HS-27A (cell line): ENCODE results near the gene CIB2.
"Not testable (repeated sequence)": the region's sequence is repeated elsewhere in the genome, so short reads cannot be mapped to it uniquely, and the experiment has no call there.

Experiments
- DNase-seq: peaks from one replicate; pipeline ENCODE4 v3.0.0-alpha.2; 2012; ENCODE audit warnings: low read depth, missing footprints

Gene CIB2

DNA sequence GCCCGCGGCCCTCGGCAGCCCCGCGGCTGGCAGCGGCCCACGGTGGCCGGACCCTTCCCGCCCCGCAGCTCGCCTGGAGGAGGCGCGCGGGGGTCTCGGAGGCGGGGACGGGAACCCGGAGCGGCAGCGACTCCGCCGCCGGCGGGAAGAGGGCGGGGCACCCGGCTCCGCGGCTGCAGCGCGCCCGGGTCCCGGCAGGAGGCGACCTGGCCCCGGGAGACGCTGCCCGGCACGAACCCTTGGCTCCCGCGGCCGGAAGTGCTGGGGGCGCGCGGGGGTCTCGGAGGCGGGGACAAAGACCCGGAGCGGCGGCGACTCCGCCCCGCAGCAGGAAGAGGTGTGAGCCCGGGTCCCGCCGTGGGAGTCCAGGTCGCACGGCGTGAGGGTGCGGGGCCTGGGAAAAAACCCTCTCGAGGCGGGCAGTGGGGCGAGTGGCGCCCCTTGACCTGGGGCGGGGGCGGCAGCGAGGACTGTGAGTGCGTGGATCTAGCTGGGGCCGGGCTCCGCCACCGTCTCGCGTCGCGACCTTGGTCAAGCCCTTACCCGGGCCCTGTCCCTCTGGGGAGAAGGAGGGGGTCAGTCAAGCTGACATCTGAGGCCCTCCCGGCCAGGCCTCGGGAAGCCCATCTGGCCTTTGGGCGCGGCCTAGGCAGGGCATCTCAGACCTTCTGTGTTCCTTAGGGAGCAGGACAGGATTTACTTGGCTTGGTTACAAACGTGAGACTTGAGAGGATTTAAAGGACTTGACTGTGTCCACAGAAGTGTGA is at the start of gene CIB2:
Gene CIB2 (minus strand): TSS at position 151 of the 767 bp plus-strand sequence. CDS start 230 bp downstream, outside the sequence.
- DNase-seq, result no peak

DNA sequence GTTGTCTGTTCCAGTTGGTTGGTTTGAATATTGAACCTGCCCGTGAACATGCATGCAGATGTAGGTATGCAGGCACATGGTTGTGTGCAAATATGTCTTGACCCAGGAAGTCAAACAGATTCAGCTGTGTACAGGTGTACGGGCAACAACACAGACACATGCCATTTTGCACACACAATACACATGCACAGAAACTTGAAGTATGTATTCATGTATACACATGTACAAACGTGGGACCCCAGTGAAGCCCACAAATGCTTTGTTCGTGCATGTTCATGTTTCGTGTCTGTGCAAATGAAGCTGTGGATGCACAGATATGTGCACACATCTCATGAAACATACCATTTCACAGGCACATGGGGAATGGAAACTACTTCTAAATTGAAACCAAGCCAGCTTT is 48.7 kb upstream of the CIB2 start:
- no peak for DNase-seq

DNA sequence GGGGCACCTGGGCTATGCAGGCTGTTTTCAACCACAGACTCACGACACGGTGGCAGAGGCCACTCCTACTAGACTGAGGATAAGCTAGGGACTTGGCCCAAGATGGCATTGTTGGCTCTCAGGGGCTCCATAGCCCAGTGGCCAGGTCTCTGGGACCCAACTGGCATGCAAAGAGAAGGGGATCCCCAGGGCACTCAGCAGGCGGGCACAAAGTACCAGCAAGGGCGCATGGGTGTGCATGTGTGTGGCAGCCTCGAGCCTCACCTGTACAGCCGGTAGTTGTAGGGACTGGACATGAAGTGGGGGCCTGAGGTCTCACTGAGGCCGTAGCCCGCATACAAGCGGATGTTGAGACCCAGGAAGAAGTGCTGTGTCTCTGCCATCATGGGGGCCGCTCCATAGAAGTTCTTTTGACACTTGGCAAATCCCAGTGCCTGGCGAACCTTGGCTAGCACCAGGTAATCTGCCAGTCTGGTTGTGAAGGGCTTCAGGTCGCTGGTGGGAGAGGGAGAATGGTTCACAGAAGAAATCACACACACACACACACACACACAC is 48.1 kb upstream of the CIB2 start:
- DNase-seq, result no peak

DNA sequence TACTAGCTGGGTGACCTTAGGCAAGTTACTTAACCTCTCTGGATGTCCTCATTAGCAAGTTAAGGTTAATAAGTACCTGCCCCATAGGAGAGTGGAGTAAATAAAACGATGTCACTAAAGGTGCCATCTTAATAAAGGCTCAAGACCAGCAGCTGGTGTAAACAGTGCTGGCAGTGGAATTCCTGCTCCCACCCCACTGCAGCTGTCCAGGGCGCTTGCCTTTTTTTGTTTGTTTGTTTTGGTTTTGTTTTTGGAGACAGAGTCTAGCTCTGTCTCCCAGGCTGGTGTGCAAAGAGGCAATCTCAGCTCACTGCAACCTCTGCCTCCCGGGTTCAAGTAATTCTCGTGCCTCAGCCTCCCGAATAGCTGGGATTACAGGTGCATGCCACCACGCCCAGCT is 46.8 kb upstream of the CIB2 start:
- DNase-seq, result no peak

DNA sequence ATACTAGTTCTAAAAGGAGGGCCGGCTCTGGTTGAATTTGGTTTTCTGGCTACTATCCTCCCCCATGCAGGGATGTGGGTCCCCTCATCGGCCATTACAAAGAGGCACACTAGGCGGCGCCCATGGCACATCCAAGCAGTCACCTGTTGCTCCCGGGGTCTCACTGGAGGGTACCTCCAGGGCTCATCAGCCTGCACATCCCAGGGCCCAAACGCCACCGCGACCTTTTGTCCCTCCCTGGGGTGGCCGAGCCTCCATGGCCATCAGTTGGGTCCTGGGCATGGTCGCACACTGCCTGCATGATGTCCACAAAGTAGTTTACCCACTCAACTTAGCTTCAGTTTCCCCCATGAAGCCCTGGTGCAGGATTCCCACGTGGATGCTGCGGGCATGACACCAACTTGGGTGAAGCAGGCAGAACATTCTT is 46.2 kb upstream of the CIB2 start:
- no peak for DNase-seq

DNA sequence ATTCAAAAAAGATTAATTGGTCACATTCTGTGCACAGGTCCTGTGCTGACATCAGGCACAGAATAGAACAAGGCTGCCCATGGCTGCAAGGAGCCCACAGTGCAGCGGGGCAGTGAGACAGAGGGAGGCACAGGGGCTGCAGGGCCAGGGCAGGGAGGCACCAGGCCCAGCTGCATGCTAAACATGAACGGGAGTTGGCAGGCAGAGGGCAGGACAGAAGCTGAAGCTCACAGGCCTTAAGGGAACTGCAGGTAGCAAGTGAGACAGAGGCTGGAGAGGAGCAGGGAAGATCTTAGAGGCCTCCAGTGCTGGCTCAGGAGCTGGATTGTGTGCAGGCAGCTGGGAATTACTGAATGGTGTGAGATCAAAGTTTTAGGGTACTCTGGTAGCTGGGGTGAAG is 44.1 kb upstream of the CIB2 start:
- no peak for DNase-seq

DNA sequence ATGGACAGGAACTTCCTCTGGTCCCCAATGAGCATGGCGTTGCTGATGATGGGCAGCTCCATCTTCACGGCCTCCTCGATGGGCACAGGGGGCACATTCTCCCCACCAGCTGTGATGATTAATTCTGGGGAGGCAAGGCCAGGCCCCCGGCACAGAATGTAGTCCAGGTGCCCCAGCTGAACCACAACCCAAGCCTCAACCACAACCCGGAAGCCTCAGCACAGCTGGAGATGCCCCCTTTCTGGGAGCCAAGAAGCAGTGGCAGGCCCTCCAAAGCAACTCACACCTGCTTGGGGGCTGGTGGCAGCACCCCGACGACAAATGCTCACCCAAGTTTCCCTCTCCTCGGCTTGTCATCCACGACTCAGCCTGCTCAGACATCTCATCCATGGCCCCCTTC is 43.2 kb upstream of the CIB2 start:
- no peak for DNase-seq

DNA sequence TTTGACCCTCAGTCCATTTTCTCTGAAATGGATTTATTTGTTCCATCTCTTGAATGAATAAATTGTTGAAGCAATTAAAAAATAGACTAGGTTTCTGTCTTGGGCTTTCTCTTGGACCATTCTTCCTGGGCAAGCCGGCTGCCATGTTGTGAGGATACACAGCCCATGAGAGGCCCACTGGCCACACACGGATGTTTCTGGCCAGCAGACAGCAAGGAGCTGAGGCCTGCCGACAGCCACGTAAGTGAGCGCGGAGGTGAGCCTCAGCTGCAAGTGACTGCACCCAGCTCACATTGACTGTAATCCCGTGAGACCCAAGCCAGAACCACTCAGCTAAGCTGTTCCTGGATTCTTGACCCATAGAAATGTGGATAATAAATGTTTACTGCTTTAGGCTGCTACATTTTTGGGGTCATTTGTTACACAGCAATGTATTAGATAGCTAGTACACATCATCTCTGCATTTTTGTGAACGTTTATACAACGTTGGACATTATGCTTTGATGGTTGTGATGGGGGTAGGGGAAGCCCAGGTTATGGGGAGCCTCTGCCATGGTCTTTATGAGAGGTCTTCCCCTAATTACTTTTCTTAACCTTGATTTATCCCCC is 40.7 kb upstream of the CIB2 start:
- DNase-seq, result no peak

DNA sequence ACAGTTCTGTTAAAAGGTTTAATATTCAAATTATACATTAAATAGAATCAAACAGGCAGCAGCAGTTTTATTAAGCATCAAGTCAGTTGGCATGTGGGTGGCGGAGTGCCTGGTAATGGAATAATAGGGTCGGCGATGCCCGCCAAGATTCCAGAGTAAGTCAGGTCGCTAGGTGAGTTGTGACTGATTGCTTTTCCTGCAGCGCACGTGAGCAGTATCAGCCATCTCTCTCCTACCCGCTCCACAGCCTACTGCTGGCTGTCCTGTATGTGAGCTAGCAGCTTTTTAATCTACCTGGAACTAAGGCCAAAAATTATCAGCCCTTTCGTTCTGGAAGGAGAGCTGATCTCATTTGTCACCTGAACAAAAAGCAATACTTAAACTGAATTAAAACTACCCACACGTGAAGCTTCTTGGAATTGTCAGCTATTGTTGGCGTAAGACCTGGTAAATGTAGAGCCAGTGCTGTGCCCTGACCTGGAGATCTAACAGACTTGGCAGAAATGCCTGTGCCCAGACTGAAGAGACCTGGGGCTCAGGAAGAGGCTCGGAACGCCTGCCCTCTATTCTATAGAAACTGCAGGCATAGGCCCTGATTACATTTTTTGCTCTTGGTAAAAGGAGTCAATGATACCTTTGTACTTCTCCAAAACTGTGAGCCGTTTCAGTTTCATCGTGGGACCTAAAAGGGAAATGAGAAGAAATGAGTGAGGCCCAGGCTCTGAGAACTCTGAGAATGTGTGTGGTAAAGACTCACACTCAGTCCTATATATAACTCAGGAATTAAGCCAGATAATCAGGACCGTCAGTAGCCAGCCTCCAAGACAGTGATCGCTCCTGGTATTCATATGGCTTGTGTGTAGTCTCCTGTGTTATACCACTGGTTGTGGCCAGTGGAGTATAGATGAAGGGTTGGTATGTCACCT is 39.9 kb upstream of the CIB2 start:
- no peak for DNase-seq

DNA sequence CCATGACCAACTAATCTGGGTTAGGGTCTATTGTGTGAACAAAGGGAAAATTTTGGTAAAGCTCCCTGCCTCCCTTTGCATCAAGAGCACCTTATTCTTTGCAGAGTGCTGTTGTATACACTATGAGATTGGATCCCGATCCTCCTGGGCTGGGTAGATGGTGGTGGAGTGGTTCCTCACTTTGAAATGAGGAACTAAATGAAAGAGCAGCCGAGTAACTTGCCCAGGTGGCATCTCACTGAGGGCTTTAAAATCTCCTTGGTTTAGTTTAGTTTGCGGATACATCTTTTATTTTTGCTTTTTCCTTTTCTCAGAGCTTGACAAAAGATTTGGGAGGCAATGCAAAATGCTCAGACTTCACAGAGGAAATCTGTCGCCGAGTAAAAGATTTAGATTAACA is 37.4 kb upstream of the CIB2 start:
- DNase-seq, result no peak

DNA sequence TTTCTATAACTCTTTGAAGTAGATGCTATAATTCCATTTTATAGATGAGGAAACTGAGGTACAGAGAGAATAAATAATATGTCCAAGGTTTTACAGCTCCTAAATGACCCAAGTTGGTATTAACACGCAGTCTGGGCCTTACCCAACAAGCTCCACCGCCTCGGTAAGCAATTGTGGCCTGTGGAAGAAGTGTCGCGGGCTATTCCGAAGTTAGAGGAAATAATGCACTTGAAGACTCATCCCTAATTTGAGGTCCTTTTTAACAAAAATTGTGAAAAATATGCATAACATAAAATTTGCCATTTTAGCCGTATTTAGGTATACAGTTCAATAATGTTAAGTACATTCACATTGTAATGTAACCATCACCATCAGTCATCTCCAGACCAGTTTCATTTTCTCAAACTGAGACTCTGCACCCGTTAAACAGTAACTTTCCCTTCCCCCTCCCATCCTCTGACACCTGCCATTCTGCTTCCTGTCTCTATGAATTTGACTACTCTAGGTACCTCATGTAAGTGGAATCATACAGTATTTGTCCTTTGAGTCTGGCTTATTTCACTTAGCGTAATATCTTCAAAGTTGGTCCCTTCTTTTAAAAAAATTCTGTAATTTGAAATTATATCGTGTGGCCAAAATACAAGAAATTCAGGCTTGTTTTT is 36.1 kb upstream of the CIB2 start:
- no peak for DNase-seq

DNA sequence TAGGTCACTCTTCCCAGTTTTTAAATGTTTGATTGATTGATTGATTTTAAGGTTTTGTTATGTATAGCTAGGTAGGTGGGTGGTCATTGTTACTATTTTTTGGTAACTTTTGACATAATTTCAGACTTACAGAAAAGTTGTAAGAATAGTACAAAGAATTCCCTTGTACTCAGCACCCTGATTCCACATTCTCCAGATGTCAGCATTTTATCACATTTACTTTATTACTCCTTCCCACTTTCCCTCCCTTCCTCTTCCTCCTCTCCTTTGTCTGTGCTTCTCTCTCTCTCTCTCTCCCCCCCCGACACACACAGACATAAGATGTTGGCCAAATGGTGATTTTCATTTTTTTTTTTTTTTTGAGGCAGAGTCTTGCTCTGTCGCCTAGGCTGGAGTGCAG is 32.8 kb upstream of the CIB2 start:
- no peak for DNase-seq

DNA sequence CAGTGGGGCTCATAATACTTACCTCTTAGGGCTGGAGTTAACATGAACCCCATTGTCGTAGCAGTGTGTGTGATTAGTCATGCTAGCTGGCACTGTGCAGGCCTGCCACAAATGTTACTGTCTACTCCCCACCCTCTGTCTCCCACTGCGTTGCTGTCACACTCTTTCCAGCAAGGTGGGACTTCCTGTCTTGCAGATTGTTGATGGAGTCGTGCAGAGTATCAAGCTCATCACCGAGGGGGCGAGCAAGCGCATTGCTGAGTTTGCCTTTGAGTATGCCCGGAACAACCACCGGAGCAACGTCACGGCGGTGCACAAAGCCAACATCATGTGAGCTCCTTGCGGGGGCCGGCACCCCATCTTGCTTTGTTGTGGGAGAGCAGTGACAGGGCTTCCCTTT is 30.8 kb upstream of the CIB2 start:
- DNase-seq, result no peak

DNA sequence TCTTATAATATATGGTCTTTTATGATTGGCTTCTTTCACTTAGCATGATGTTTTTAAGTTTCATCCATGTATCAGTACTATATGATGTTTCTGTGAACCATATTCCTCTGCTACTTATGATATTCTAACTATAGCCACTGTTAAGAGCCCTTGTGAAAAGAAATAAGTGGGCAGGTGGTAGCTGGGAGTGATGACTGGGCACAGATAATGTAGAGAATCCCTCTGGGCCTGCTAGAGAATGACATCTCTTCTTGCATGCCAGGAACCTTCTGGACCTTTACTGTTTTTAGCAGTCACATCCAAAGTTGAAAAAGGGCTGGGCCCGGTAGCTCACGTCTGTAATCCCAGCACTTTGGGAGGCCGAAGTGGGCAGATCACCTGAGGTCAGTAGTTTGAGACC is 28.1 kb upstream of the CIB2 start:
- DNase-seq, result no peak

DNA sequence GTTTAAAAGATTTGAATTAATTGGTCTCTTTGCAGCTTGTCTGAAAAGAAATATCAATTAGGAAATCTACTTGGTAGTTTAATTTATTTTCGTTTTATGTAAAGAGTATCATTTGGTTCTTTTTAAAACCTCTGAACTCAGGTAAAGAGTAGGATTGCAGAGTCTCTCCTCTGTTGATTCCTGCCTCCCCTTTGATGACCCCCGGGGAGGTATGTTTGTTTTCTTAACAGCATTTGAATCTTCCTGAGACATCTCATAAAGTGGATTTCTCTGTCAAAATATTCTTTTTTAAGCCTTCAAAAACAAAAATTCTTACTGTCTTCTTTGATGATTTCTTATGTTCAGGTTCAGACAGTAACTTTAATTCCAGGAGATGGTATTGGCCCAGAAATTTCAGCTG is 26.0 kb upstream of the CIB2 start:
- DNase-seq, result no peak

DNA sequence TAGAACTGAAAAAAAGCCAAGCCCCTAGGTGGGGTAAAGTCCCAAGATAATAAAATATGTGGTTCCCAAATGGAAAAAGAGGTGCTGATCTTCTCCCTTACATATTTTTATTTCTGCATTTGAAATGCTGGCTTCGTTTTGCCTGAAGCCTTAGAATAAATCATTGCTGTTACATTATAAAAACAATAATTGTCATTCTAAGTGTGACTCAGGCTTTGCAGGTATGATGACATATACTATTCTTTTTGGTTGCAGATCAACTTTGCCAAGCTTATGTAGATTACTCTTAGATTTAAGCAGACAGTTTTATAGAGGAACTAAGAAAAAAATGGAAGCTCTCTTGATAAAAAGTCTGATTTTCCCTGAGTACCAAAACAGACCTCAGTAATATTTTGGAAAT is 25.4 kb upstream of the CIB2 start:
- DNase-seq, result no peak

DNA sequence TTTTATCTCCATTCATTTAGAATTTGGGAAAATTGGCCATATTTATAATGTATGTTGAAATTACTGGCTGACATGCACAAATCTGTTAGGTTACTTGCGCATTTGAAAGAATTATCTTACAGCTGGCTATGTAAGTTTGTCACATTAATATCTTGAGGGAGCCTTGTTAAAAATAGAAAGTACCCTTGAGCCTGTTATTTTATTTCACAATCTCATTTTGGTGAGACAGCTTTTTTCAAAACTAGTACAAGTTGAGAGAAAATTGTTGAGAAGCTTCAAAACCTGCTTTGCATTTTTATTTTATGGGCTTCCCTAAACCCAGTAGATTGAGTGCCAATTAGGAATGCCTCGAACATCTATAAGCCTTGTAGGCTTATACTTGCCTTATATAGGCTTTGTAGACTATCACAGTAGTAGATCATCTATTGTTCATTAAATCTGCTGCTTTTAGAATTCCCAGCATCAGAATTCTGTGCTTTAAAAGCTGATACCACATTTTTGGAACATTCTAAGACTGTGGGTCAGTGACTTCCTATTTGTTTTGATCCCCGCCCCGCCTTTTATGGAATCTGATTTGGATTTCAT is 24.2 kb upstream of the CIB2 start:
- no peak for DNase-seq

DNA sequence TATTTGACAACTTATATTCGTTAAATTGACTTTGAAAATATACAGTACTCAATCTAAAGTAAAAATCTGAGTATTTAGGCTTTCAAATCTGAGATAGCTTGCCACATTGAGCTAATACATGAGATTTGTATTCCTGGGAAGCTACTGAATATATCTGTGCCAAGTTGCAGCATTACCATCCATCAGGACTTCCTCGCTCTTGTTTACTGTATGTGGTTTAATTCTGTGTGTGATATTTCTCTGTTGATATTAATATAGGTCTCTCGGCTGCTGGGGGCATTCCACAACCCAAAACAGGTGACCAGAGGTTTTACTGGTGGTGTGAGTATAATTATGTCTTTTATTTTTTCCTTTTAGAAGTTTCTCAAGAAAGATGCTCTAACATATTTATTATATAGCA is 23.7 kb upstream of the CIB2 start:
- no peak for DNase-seq

DNA sequence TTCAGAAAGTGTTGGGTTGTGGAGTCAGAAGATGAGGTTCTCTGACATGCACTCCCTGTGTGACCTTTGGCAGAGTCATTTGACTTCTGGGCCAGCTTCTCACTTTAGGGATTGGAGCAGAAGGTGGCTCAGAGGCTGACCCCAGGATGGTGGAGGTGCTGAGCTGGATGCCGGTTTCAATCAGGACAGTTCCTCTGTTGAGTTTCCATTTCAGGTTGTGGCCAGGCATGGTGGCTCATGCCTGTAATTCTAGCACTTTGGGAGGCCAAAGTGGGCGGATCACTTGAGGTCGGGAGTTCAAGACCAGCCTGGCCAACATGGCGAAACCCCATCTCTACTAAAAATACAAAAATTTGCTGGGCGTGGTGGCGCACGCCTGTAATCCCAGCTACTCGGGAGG is 19.8 kb upstream of the CIB2 start:
- DNase-seq, result not testable (repeated sequence)

DNA sequence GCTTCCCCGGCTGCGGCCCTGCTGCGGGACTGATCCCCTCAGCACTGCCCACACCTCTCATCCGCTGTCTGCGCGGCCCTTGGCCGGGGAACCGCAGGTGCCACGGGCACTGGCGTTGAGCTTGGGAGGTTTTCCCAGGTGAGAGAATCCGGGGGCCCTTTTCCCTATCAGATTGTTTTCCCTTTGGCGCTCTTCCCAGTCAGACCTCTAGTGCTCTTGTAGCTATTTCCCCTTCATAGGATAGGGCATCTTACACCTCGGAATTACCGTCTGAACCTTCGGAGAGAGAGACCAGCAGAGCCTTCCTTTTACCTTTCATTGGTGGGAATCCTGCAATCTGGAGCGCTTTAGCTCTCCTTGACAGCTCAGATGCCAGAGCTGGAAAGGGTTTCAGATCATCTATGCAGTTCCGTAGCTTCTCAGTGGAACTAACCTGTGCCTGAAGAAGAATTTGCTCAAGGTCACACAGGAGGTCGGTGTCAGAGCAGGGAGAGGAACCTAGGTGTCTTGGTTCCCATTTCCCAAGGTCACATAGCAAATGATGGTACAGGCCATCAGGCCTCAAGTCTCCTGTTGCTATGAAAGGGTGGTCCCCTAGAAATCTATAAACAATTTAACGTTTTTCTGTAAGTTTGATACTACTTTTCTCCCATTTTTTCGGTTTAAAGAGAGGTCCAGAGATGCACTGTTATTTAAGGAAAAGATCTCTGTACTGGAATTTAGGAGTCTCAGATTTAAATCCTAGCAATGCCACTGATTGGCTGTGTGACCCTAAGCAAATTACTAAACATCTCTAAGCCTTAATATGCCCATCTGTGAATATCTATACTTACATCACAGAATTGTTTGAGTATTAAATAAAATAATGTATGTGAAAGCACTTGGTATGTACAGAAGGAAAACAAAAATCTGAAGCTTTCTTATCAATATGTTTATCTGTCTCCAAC is 18.8 kb upstream of the CIB2 start:
- no peak for DNase-seq
